ENCODE results near the gene MAEA.

MAEA gene

DNA sequence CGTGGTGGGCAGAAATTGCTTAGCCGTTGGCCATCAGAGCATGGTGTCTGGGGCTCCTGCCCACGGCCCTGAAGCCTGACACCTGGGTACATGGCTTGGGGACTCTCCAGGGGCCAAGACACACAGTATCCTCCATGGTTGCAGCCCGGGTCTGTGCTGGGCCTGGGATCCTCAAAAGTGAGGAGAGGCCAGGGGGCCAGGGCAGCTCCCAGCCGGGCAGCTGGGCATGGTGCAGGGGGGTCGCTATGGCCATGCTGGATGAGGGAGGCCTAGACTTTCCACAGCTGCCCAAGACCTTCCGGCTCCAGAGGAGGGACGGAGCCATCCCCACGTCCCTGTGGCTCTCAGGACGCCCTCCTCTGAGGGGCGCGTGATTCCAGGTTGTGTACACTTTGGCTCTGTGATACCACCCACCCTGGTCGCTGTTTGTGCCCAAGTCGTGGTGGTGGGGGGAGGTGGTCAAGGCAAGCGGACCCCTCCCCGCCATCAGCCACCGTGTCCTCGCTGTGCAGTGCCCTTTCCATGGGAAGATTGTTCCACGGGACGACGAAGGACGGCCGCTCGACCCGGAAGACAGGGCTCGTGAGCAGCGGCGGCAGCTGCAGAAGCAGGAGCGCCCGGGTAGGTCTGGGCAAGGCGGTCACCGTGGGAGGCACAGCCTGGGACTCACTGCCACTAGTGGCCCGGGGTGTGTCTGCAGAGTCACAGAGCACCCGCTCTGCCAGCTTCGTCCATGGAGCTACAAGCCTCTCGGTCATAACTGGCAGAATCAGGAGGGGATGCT lies 90.9 kb downstream of the MAEA start:
- DNase-seq (ENCODE audit: low spot score): no peak

DNA sequence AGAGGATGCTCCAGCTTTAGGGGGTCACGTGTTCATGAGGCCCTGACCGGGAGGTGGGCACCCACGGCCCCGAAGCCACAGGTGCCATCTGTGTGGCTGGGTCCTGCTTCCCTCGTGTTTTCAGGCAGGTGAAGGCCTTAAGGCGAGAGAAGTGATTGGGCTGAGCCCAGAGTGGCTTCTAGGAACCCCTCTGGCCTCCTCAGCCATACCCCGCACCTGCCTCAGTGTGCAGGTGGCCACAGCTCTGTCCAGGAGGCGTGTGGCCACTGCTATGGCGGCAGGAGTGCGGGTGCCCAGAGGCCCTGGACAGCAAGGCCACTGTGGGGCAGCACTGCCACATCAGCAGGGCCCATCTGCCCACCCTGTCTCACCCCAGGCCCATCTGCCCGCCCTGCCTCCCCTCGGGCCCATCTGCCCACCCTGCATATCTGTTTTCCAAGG lies 91.5 kb downstream of the MAEA start:
- no peak for DNase-seq (ENCODE audit: low spot score)

DNA sequence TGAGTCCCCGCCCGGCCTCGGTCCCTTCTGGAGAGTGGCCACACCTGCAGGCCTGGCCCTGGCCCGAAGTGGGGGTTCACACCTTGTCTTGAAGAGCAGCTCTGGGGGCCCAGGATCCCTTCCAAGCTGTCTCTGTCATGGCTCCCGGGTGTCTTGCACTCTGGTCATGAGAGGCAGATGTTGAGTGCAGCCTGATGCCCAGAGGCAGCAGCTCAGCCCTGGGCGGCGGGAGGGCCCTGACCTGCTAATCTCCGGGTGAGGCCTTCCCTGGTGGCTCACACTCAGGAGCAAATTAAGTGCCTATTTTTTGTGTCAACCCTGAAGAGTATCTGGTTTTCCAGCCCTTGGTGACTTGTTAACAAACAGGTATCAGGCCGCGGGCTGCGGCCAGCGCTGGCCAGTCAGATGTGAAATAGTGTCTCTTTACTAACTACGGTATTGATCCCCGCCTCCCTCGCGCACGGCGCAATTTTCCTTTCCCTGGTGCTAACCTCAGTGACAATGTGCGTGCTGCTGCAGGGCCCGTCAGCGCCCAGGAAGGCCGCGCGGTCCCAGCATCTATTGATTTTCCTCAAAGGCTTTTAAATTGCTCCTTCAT lies 92.4 kb downstream of the MAEA start:
- no peak for DNase-seq (ENCODE audit: low spot score)

DNA sequence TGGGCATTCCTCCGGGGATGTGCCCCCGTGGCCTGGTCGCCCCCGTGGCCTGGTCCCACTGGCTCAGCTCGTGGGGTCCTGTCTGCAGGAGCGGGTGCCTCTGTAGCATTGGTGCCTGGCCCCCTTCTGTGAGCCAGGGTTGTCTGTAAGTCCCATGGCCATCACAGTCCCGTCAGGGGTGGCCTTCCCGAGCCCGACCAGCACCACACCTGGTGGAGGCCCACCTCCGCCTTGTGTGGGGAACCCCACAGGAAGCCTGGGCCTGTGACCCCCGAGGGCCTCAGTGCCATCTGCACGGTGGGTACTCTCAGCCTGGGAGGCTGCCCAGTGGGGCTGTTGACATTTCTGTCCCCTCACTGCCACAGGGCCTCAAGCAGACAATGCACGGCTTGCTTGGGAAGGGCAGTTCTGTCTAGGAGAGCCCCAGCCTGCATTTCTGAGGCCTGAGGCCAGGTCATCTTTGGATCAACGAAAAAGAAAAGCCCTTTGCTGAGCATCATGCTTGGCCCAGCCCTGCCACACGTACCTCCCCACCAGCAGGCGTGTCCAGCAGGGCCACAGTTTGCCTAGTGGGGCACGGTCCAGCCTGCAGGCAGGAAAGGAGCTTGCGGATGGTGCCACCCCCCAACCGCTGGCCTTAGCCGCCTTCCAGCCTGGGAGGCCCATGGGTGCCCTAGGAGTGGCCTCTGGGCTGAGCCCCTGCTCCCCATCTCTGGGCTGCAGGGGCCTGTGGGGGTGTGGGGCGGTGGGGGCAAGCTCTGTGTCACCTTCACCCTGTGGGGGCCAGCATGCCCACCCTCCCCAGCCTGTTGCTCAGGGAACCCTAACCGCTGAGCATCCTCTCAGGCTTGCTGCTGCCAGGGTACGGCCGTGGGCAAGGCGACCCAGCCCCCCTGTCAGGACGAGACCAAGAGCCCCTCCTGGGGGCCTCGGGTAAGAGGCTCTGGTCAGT lies 93.4 kb downstream of the MAEA start:
- DNase-seq (ENCODE audit: low spot score): no peak

GRCh38 chr4:1383728-1384591 lies 94.3 kb downstream of the MAEA start:
- no peak for DNase-seq (ENCODE audit: low spot score)

- no peak for DNase-seq (ENCODE audit: low spot score)
Measured at GRCh38 chr4:1384675-1385372, 95.1 kb downstream of the MAEA start.

- DNase-seq (ENCODE audit: low spot score): no peak
Measured at GRCh38 chr4:1385373-1386340, 96.0 kb downstream of the MAEA start.

Measured in hematopoietic multipotent progenitor cell treated with erythropoietin and hydrocortisone succinate and interleukin-3 and kit ligand, for 15 days (in vitro differentiated cells).